IPS DF 6.9 (cell line): Measurements from ENCODE around the gene EML6.
"Not testable (repeated sequence)": the region's sequence is repeated elsewhere in the genome, so short reads cannot be mapped to it uniquely, and the experiment has no call there.

Experiments
- DNase-seq: peaks from one replicate; pipeline ENCODE4 v3.0.0-alpha.2; 2013; ENCODE audit warnings: low read depth, low spot score
- H3K27ac ChIP-seq: one replicate; pipeline ENCODE4 v1.5.1; 2013; ENCODE audit warnings: low read length, control low read depth
- H3K27me3 ChIP-seq: 2 replicates; pipeline ENCODE4 v1.6.1; 2013; ENCODE audit warnings: mild to moderate bottlenecking, low read length; ENCODE audit not compliant: control insufficient read depth, insufficient read depth
- H3K36me3 ChIP-seq: 2 replicates; pipeline ENCODE4 v1.6.1; 2013; ENCODE audit warnings: low read length; ENCODE audit not compliant: control insufficient read depth, insufficient read depth
- H3K4me1 ChIP-seq: 2 replicates; pipeline ENCODE4 v1.6.1; 2013; ENCODE audit warnings: low read length; ENCODE audit not compliant: control insufficient read depth, insufficient read depth
- H3K4me3 ChIP-seq: 2 replicates; pipeline ENCODE4 v1.5.1; 2013; ENCODE audit warnings: mild to moderate bottlenecking, low read length
- H3K9me3 ChIP-seq: 2 replicates; pipeline ENCODE4 v1.6.1; 2013; ENCODE audit warnings: low read length, inconsistent platforms; ENCODE audit not compliant: control insufficient read depth, insufficient read depth
- WGBS: extraction: QIAGEN DNeasy Blood & Tissue Kit; methylation state at CpG from one replicate; pipeline ENCODE4 v1.1.7; 2013; ENCODE audit warnings: mixed read lengths, missing lambda C conversion rate; ENCODE audit not compliant: insufficient read length, insufficient coverage; 5-methylcytosine and 5-hydroxymethylcytosine counted together

The EML6 gene

DNA sequence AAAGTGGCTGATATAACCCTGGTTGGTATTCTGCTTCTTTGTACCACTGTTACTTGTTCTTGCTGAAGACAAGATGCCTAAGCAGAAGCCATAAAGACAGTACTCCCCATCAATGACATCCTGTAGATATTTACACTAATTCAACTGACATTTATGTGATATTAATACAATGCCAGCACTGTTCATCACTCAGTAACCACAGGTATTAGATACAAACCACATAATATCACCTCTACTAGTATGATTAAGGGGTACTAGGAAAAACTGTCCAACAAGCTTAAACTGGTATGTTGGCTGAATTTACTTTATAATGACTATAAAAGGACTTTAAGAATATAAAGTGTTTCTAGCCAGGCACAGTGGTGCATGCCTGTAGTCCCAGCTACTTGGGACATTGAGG lies 261.0 kb downstream of the EML6 start:
- H3K4me3 ChIP-seq: no peak overlapping the region
- no peak overlapping the region for H3K27ac ChIP-seq
- no peak for DNase-seq
- no peaks in the 10 kb centered on the region for H3K4me1 ChIP-seq
- no peaks in the 10 kb centered on the region for H3K36me3 ChIP-seq
- no peaks in the 10 kb centered on the region for H3K9me3 ChIP-seq
- no peaks in the 10 kb centered on the region for H3K27me3 ChIP-seq

DNA sequence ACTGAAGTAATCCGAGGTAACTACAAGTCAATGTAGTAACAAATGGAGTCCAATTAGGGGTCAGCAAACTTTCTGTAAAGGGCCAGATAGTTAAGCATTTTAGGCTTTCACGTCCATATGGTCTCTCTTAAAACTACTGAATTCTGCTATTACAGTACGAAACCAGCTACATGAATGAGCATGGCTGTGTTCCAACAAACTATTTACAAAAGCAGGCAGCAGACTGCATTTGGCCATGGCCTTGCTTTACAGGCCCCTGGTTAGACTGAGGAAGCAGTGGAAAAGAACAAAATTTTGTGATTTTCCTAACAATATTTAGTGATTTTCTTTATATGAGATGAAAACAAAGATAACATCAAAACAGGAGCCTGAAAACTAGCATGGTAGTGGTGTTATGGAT lies 262.8 kb downstream of the EML6 start:
- Histone ChIP-seq H3K4me1 (no peaks in the 10 kb centered on the region), H3K4me3 (no peak overlapping the region), H3K27me3 (no peaks in the 10 kb centered on the region), H3K36me3 (no peaks in the 10 kb centered on the region), H3K9me3 (no peaks in the 10 kb centered on the region), H3K27ac (no peak overlapping the region)
- no CpG with 5 or more reads among the region's 3 CpGs for WGBS
- DNase-seq: no peak

DNA sequence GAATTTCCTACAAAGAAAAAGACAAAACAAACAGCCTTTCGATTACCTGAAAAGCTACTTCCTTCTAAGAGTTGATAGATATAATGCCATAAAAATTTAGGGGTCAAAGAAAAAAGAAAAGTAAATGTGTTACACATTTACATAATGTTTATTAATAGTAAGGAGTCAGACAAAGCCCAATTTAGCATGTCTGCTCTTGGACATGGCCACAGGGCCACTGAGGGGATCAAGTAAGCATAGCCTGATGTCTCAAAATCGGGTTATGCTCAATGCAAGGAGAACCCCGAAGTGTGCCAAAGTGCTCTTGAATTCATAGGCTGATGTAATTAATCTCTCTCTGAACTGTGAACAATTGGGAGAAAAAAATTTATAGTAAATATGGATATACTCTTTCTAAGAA lies 265.1 kb downstream of the EML6 start:
- H3K9me3 ChIP-seq: no peaks in the 10 kb centered on the region
- H3K4me1 ChIP-seq: no peaks in the 10 kb centered on the region
- H3K27me3 ChIP-seq: no peaks in the 10 kb centered on the region
- H3K36me3 ChIP-seq: no peaks in the 10 kb centered on the region
- no peak overlapping the region for H3K4me3 ChIP-seq
- H3K27ac ChIP-seq: no peak overlapping the region
- DNase-seq: no peak
- no CpG with 5 or more reads among the region's 3 CpGs for WGBS

DNA sequence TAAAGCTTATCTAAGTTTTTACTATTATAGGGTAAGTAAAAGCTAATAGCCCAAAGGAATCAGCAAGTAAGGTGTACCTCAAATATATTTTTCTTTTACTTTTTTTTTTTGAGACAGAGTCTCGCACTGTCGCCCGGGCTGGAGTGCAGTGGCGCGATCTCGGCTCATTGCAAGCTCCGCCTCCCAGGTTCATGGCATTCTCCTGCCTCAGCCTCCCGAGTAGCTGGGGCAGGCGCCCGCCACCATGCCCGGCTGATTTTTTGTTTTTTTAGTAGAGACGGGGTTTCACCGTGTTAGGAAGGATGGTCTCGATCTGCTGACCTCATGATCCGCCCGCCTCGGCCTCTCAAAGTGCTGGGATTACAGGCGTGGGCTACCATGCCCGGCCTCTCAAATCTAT lies 267.2 kb downstream of the EML6 start:
- H3K4me3 ChIP-seq, H3K27me3 ChIP-seq, H3K4me1 ChIP-seq, H3K9me3 ChIP-seq, DNase-seq, H3K36me3 ChIP-seq, H3K27ac ChIP-seq: not testable (repeated sequence)
- WGBS: no CpG with 5 or more reads among the region's 19 CpGs

DNA sequence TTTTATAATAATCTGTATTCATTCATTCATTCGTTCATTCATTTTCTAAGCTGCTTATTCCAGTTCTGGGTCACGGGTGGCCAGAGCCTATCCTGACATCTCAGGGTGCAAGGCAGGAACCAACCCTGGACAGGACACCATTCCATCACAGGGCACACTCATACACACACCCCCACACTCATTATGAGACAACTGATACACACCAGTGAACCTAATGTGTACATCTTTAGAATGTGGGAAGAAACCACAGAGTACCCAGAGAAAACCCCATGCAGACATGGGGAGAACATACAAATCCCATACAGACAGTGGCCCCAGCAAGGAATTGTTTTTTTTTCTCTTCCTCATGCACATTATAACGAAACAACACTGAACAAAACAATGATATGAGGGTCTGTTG lies 272.1 kb downstream of the EML6 start:
- H3K9me3 ChIP-seq: no peaks in the 10 kb centered on the region
- H3K36me3 ChIP-seq: no peaks in the 10 kb centered on the region
- DNase-seq: no peak
- no peak overlapping the region for H3K27ac ChIP-seq
- H3K27me3 ChIP-seq: no peaks in the 10 kb centered on the region
- H3K4me3 ChIP-seq: no peak overlapping the region
- no peaks in the 10 kb centered on the region for H3K4me1 ChIP-seq
- WGBS: no CpG with 5 or more reads among the region's 3 CpGs

DNA sequence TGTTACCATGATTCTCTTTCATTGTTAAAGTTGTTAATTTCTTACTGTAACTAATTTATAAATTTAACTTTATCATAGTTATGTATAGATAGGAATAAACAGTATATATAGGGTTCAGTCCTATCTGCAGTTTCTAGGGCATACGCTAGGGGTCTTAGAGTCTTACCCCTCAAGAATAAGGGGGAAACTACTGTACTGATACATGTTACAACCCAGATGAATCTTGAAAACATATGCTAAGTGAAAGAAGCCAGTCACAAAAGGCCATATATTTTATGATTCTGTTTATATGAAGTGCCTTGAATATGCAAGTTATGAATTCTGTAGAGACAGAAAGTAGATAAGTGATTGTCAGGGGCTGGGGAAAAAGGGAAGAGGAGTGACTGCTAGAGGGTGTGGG lies 274.4 kb downstream of the EML6 start:
- Histone ChIP-seq H3K9me3 (no peaks in the 10 kb centered on the region), H3K4me3 (no peak overlapping the region), H3K36me3 (no peaks in the 10 kb centered on the region), H3K27ac (no peak overlapping the region), H3K27me3 (no peaks in the 10 kb centered on the region), H3K4me1 (no peaks in the 10 kb centered on the region)
- DNase-seq: no peak
- no CpG with 5 or more reads among the region's 1 CpG for WGBS

DNA sequence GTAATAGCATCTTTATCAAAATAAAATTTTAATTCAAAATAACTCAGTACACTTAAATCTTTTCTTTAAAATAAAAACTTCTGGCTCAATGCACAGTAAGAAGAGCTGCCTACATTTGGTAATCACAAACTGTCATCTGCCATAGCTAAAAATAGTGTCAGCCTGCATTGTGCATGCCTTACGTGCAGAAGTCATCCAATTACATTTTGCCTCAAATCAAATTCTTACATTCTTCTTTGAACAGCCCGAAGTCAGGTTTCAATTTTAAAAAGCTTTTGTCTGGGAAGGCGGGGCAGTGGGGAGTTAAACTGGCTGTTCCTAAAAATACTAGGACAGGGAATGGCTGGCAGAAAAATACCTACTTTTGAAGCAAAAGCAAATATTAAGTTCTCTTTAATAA lies 275.7 kb downstream of the EML6 start:
- Histone ChIP-seq H3K9me3 (no peaks in the 10 kb centered on the region), H3K36me3 (no peaks in the 10 kb centered on the region), H3K27ac (no peak overlapping the region), H3K4me3 (no peak overlapping the region), H3K4me1 (no peaks in the 10 kb centered on the region), H3K27me3 (no peaks in the 10 kb centered on the region)
- no CpG with 5 or more reads among the region's 3 CpGs for WGBS
- no peak for DNase-seq

DNA sequence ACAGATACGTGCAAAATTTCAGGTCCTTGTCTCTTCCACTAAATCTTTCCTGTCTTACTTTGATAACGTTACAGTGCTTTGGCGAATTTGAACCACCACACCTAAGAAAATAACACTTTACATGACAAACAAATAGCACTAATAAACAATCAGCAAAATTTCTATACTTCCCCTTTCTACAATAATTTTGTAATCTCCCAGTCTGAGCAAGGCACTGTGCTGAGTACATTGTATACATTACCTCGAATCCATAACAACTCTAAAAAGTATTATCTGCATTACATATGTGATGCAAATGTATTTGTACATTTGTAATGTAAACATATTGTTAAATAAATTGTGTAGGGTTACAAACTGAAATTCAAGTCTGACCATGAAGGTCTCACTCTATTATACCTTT lies 276.9 kb downstream of the EML6 start:
- DNase-seq: no peak
- no peaks in the 10 kb centered on the region for H3K36me3 ChIP-seq
- H3K4me3 ChIP-seq: no peak overlapping the region
- no peak overlapping the region for H3K27ac ChIP-seq
- no peaks in the 10 kb centered on the region for H3K27me3 ChIP-seq
- no CpG with 5 or more reads among the region's 4 CpGs for WGBS
- H3K4me1 ChIP-seq: 0 out of 2 replicates have a peak, but pooled peaks cover 1% of the 10 kb centered on the region
- no peaks in the 10 kb centered on the region for H3K9me3 ChIP-seq

DNA sequence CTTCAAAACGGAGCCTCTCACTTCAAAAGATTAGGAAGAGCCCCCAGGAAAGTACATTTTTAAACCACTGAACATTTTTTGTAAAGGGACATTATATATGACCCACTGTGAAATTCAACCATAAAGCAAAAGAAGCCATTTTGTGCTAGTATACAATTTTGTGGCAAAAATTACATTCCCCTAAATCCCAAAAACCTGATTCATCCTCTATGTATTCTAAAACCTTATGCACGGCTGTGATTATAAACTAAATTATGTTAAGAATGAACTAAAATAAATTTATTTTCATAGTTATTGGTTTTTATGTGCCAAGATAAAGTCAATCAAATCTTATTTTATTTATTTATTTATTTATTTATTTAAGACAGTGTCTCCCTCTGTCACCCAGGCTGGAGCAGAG lies 278.3 kb downstream of the EML6 start:
- H3K4me3 ChIP-seq: no peak overlapping the region
- DNase-seq: no peak
- no peaks in the 10 kb centered on the region for H3K36me3 ChIP-seq
- 0 out of 2 replicates have a peak, but pooled peaks cover 1% of the 10 kb centered on the region for H3K4me1 ChIP-seq
- no CpG with 5 or more reads among the region's 2 CpGs for WGBS
- H3K9me3 ChIP-seq: no peaks in the 10 kb centered on the region
- no peak overlapping the region for H3K27ac ChIP-seq
- no peaks in the 10 kb centered on the region for H3K27me3 ChIP-seq

DNA sequence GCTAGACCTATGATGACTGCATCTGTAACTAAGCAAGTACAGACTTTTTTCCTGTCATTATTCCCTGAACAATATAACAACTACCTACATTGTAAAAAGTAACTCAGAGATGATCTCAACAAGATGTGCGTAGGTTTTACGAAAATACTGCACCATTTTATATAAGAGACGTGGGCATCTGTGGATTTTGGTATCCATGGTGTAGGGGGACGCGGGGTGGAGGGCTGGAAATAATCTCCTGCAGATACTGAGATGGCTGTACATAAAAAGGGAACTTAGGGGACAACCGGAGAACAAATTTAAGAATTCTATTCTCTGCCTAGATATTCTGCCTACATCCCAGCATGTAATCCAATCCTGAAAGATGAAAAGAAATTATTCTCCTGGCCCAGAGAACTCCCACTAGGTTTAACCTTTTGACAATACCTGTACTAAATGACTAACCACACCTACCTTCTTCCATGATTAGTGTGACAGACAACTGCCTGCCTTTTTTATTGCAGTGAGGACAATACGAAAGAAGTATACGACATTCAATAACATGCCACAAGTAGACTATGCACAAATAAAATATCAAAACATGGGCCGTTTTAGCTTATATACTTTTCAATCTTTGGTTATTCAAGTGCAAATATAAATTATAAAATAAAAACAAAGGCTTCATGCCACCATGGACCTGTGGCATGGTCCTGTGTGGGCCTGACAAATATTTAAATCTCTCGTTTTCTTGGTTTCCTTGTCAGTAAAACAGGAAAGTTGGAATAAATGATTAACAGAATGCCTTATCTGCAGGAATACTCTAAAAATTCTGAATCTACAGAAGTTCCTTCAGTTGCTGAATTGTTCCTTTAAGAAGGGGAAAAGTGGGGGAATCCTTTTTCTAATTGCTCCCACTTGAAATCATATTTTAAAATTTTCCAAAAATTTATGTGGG lies 280.5 kb downstream of the EML6 start:
- Histone ChIP-seq H3K27ac (no peak overlapping the region), H3K27me3 (no peaks in the 10 kb centered on the region), H3K36me3 (no peaks in the 10 kb centered on the region), H3K9me3 (no peaks in the 10 kb centered on the region), H3K4me1 (0 out of 2 replicates have a peak, but pooled peaks cover 2% of the 10 kb centered on the region), H3K4me3 (no peak overlapping the region)
- no peak for DNase-seq
- no CpG with 5 or more reads among the region's 10 CpGs for WGBS

DNA sequence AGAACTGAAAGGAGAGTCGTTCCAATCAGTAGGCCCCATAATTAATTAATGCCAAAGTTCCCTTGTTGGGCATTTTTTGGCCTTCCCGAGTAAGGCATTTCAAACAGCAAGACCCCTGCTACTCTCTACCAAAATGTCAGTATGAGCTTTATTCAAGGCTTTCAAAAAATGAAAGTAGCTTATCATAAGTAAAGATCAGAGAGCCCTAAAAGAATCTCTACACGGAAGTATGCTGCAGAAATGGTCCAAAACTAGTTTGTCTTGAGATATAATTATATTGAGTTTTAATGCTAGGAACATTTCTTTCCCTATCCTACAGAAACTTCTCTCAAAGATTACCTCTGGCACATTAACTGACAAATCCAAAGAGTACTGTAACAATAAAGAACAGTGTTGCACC lies 282.8 kb downstream of the EML6 start:
- H3K4me3 ChIP-seq: no peak overlapping the region

More for the DNA sequence above, 282.8 kb downstream of the EML6 start:
- Histone ChIP-seq H3K9me3 (no peaks in the 10 kb centered on the region), H3K36me3 (no peaks in the 10 kb centered on the region), H3K27me3 (no peaks in the 10 kb centered on the region), H3K4me1 (peaks cover 5% of the 10 kb centered on the region; the same call in 1 of the 2 replicates), H3K27ac (no peak overlapping the region)
- no peak for DNase-seq
- WGBS: no CpG with 5 or more reads among the region's 3 CpGs
